MM.1S (cell line): ENCODE results near the gene ATP8A1.

Experiments
- DNase-seq: peaks from one replicate; pipeline ENCODE4 v3.0.0-alpha.2; 2015
- H2AFZ ChIP-seq: fragments of 300-600 bp; sonication (generic); 2 replicates; pipeline ENCODE4 v1.6.0; 2016; ENCODE audit warnings: antibody characterized with exemption, low read length
- H3F3A ChIP-seq: fragments of 300-600 bp; sonication (generic); 2 replicates; pipeline ENCODE4 v1.6.1; 2016; ENCODE audit warnings: mild to moderate bottlenecking, antibody characterized with exemption, low read length, moderate library complexity, mixed read lengths; ENCODE audit not compliant: insufficient read depth
- H3K27ac ChIP-seq: fragments of 300-600 bp; sonication (generic); 2 replicates; pipeline ENCODE4 v1.5.1; 2016; ENCODE audit warnings: mild to moderate bottlenecking, low read length
- H3K27me3 ChIP-seq: fragments of 300-600 bp; sonication (generic); replicated peaks from 2 replicates; pipeline ENCODE4 v1.6.0; 2016; ENCODE audit warnings: low read length; ENCODE audit not compliant: insufficient read depth
- H3K36me3 ChIP-seq: fragments of 300-600 bp; sonication (generic); replicated peaks from 2 replicates; pipeline ENCODE4 v1.6.1; 2016; ENCODE audit warnings: mild to moderate bottlenecking, low read length, mixed read lengths; ENCODE audit not compliant: insufficient read depth
- H3K4me1 ChIP-seq: fragments of 300-600 bp; sonication (generic); 2 replicates; pipeline ENCODE4 v1.6.1; 2016; ENCODE audit warnings: low read length, mixed read lengths
- H3K4me2 ChIP-seq: fragments of 300-600 bp; sonication (generic); 2 replicates; pipeline ENCODE4 v1.6.0; 2016; ENCODE audit warnings: low read depth, low read length
- H3K4me3 ChIP-seq: fragments of 300-600 bp; sonication (generic); 2 replicates; pipeline ENCODE4 v1.5.1; 2016; ENCODE audit warnings: low read length, mixed read lengths
- H3K79me2 ChIP-seq: fragments of 300-600 bp; sonication (generic); 2 replicates; pipeline ENCODE4 v1.6.1; 2016; ENCODE audit warnings: mixed run types, low read length, mixed read lengths
- H3K9ac ChIP-seq: fragments of 300-600 bp; sonication (generic); 2 replicates; pipeline ENCODE4 v1.6.1; 2016; ENCODE audit warnings: low read length, mixed read lengths
- H3K9me2 ChIP-seq: fragments of 300-600 bp; sonication (generic); replicated peaks from 2 replicates; pipeline ENCODE4 v1.6.1; 2016; ENCODE audit warnings: mild to moderate bottlenecking, low read length, mixed read lengths; ENCODE audit not compliant: insufficient read depth
- H3K9me3 ChIP-seq: fragments of 300-600 bp; sonication (generic); replicated peaks from 2 replicates; pipeline ENCODE4 v1.6.1; 2016; ENCODE audit warnings: mild to moderate bottlenecking, low read length, mixed read lengths; ENCODE audit not compliant: insufficient read depth
- H4K20me1 ChIP-seq: fragments of 300-600 bp; sonication (generic); 2 replicates; pipeline ENCODE4 v1.6.1; 2016; ENCODE audit warnings: mild to moderate bottlenecking, low read length, moderate library complexity, mixed read lengths; ENCODE audit not compliant: insufficient read depth
- CTCF ChIP-seq: fragments of 300-600 bp; sonication (generic); IDR thresholded peaks from 2 replicates; pipeline ENCODE4 v1.5.1; 2016; ENCODE audit warnings: antibody characterized with exemption, low read length, mixed read lengths
- EZH2 ChIP-seq: fragments of 300-600 bp; sonication (generic); optimal IDR thresholded peaks from 2 replicates; pipeline ENCODE3; 2017; ENCODE audit warnings: low read depth, mild to moderate bottlenecking, antibody characterized with exemption, low read length, mixed read lengths
- EZH2phosphoT487 ChIP-seq: fragments of 300-600 bp; sonication (generic); IDR thresholded peaks from 2 replicates; pipeline ENCODE4 v1.6.1; 2018; ENCODE audit warnings: antibody characterized with exemption, low read length

ATP8A1 gene

GRCh38 chr4:42362591-42362990 lies 294.3 kb downstream of the ATP8A1 start:
- H3K4me3 ChIP-seq = no peak overlapping the region
- H3K79me2 ChIP-seq = no peaks in the 10 kb centered on the region
- no peaks in the 10 kb centered on the region for H3K27me3 ChIP-seq
- H4K20me1 ChIP-seq = no peaks in the 10 kb centered on the region
- no peaks in the 10 kb centered on the region for H3F3A ChIP-seq
- H3K9me2 ChIP-seq = no peaks in the 10 kb centered on the region
- TF ChIP-seq EZH2 (no peak), EZH2phosphoT487 (no peak), CTCF (no peak)
- H3K4me2 ChIP-seq = no peak overlapping the region
- no peaks in the 10 kb centered on the region for H3K4me1 ChIP-seq
- H3K9me3 ChIP-seq = no peaks in the 10 kb centered on the region
- no peak overlapping the region for H3K9ac ChIP-seq
- H3K27ac ChIP-seq = no peak overlapping the region
- DNase-seq = no peak
- H3K36me3 ChIP-seq = no peaks in the 10 kb centered on the region
- no peak overlapping the region for H2AFZ ChIP-seq

- H3K79me2 ChIP-seq = no peaks in the 10 kb centered on the region
- no peak overlapping the region for H3K4me3 ChIP-seq
- H3F3A ChIP-seq = no peaks in the 10 kb centered on the region
- H2AFZ ChIP-seq = no peak overlapping the region
- no peak for DNase-seq
- H3K27me3 ChIP-seq = no peaks in the 10 kb centered on the region
- H4K20me1 ChIP-seq = no peaks in the 10 kb centered on the region
- H3K4me2 ChIP-seq = no peak overlapping the region
- H3K9ac ChIP-seq = no peak overlapping the region
- TF ChIP-seq CTCF (no peak), EZH2 (no peak)
- H3K9me3 ChIP-seq = no peaks in the 10 kb centered on the region
- H3K27ac ChIP-seq = no peak overlapping the region
- H3K9me2 ChIP-seq = no peaks in the 10 kb centered on the region
- H3K4me1 ChIP-seq = no peaks in the 10 kb centered on the region
- H3K36me3 ChIP-seq = no peaks in the 10 kb centered on the region
These were observed 295.4 kb downstream of the ATP8A1 start for GRCh38 chr4:42361456-42361855.

GRCh38 chr4:42360256-42360669 lies 296.6 kb downstream of the ATP8A1 start:
- H4K20me1 ChIP-seq = no peaks in the 10 kb centered on the region
- no peaks in the 10 kb centered on the region for H3K36me3 ChIP-seq
- H3K27ac ChIP-seq = no peak overlapping the region
- H3K9me2 ChIP-seq = no peaks in the 10 kb centered on the region
- no peak overlapping the region for H3K9ac ChIP-seq
- TF ChIP-seq EZH2 (no peak), CTCF (no peak), EZH2phosphoT487 (no peak)
- DNase-seq = no peak
- no peaks in the 10 kb centered on the region for H3F3A ChIP-seq
- no peaks in the 10 kb centered on the region for H3K27me3 ChIP-seq
- H3K4me2 ChIP-seq = no peak overlapping the region
- no peak overlapping the region for H2AFZ ChIP-seq
- H3K79me2 ChIP-seq = no peaks in the 10 kb centered on the region
- H3K4me1 ChIP-seq = no peaks in the 10 kb centered on the region
- no peak overlapping the region for H3K4me3 ChIP-seq
- no peaks in the 10 kb centered on the region for H3K9me3 ChIP-seq

- no peaks in the 10 kb centered on the region for H3K79me2 ChIP-seq
- no peak overlapping the region for H2AFZ ChIP-seq
- no peaks in the 10 kb centered on the region for H3K4me1 ChIP-seq
- no peak overlapping the region for H3K9ac ChIP-seq
- H3K36me3 ChIP-seq = no peaks in the 10 kb centered on the region
- no peak overlapping the region for H3K4me2 ChIP-seq
- TF ChIP-seq CTCF (no peak), EZH2phosphoT487 (no peak), EZH2 (no peak)
- no peak for DNase-seq
- H3F3A ChIP-seq = no peaks in the 10 kb centered on the region
- H4K20me1 ChIP-seq = no peaks in the 10 kb centered on the region
- H3K9me2 ChIP-seq = no peaks in the 10 kb centered on the region
- no peaks in the 10 kb centered on the region for H3K27me3 ChIP-seq
- H3K27ac ChIP-seq = no peak overlapping the region
- no peaks in the 10 kb centered on the region for H3K9me3 ChIP-seq
- H3K4me3 ChIP-seq = no peak overlapping the region
These were observed 297.2 kb downstream of the ATP8A1 start for GRCh38 chr4:42359711-42360110.
